Measurements from ENCODE around the gene KRT37. TPM values are rescaled to one million over a fixed set of nuclear protein-coding genes. Genes with fewer than 3 reads are reported as not detected.
"Not testable (repeated sequence)": the region's sequence is repeated elsewhere in the genome, so short reads cannot be mapped to it uniquely, and the experiment has no call there.

KRT37 gene
- total RNA-seq, 1 donor from 2014 or later = 0.99 TPM

- no peak for DNase-seq
Measured at GRCh38 chr17:41434415-41434814, 10.0 kb upstream of the KRT37 start.

GRCh38 chr17:41434005-41434404 lies 9.6 kb upstream of the KRT37 start:
- no peak for DNase-seq

- no peak for DNase-seq
Measured at GRCh38 chr17:41433586-41433985, 9.2 kb upstream of the KRT37 start.

- DNase-seq = not testable (repeated sequence)
Measured at GRCh38 chr17:41430376-41430775, 6.0 kb upstream of the KRT37 start.

GRCh38 chr17:41429667-41430066 lies 5.3 kb upstream of the KRT37 start:
- no peak for DNase-seq

GRCh38 chr17:41428591-41429291 lies 4.4 kb upstream of the KRT37 start:
- no peak for DNase-seq

- DNase-seq = not testable (repeated sequence)
Measured at GRCh38 chr17:41422586-41422985, 1.8 kb downstream of the KRT37 start.

- no peak for DNase-seq
Measured at GRCh38 chr17:41421617-41422016, 2.8 kb downstream of the KRT37 start.

- no peak for DNase-seq
Measured at GRCh38 chr17:41421116-41421515, 3.3 kb downstream of the KRT37 start.

- no peak for DNase-seq
Measured at GRCh38 chr17:41420134-41420533, 4.3 kb downstream of the KRT37 start.

- no peak for DNase-seq
Measured at GRCh38 chr17:41419716-41420115, 4.7 kb downstream of the KRT37 start.

- no peak for DNase-seq
Measured at GRCh38 chr17:41418116-41418860, 6.1 kb downstream of the KRT37 start.

GRCh38 chr17:41417576-41418015 lies 6.8 kb downstream of the KRT37 start:
- no peak for DNase-seq

- DNase-seq = no peak
Measured at GRCh38 chr17:41417127-41417526, 7.3 kb downstream of the KRT37 start.

- DNase-seq = no peak
Measured at GRCh38 chr17:41416479-41416878, 7.9 kb downstream of the KRT37 start.

GRCh38 chr17:41415833-41416335 lies 8.5 kb downstream of the KRT37 start:
- no peak for DNase-seq

GRCh38 chr17:41415411-41415810 lies 9.0 kb downstream of the KRT37 start:
- DNase-seq = no peak

- no peak for DNase-seq
Measured at GRCh38 chr17:41413982-41414381, 10.4 kb downstream of the KRT37 start.

GRCh38 chr17:41413353-41413957 lies 10.9 kb downstream of the KRT37 start:
- no peak for DNase-seq

- DNase-seq = no peak
Measured at GRCh38 chr17:41411072-41411840, 13.1 kb downstream of the KRT37 start.

- no peak for DNase-seq
Measured at GRCh38 chr17:41407226-41407625, 17.2 kb downstream of the KRT37 start.

GRCh38 chr17:41406205-41406604 lies 18.2 kb downstream of the KRT37 start:
- no peak for DNase-seq

Measured in skin of body (tissue), 2 donors.